Measurements from ENCODE around the gene SIX6.

The SIX6 gene

DNA sequence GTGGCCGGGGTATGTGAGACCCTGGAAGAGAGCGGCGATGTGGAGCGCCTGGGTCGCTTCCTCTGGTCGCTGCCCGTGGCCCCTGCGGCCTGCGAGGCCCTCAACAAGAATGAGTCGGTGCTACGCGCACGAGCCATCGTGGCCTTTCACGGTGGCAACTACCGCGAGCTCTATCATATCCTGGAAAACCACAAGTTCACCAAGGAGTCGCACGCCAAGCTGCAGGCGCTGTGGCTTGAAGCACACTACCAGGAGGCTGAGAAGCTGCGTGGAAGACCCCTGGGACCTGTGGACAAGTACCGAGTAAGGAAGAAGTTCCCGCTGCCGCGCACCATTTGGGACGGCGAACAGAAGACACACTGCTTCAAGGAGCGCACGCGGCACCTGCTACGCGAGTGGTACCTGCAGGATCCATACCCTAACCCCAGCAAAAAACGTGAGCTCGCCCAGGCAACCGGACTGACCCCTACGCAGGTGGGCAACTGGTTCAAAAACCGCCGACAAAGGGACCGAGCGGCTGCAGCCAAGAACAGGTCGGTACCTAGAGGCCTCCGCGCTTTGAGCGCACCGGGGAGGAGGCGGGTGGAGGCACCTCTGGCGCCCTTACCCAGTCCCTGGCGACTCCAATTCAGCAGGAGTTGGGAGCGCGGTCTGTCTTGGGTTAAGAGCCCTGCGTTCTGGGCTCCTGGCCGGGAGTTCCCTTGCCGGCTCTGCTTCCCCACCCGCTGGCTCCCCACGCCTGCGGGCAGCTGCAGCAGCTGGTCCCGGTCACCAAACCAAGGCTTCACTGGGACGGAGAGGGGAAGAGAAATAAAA is 700 bp downstream of the SIX6 start:
- no peaks in the 10 kb centered on the region for H3K4me1 ChIP-seq (ENCODE audit: insufficient read depth, poor library complexity, severe bottlenecking)
- H3K4me3 ChIP-seq (ENCODE audit: severe bottlenecking): no peak overlapping the region
- H3K27ac ChIP-seq (ENCODE audit: poor library complexity, severe bottlenecking): no peak overlapping the region
- no peak for DNase-seq (ENCODE audit: low spot score)
- TF ChIP-seq, protein P1, sequence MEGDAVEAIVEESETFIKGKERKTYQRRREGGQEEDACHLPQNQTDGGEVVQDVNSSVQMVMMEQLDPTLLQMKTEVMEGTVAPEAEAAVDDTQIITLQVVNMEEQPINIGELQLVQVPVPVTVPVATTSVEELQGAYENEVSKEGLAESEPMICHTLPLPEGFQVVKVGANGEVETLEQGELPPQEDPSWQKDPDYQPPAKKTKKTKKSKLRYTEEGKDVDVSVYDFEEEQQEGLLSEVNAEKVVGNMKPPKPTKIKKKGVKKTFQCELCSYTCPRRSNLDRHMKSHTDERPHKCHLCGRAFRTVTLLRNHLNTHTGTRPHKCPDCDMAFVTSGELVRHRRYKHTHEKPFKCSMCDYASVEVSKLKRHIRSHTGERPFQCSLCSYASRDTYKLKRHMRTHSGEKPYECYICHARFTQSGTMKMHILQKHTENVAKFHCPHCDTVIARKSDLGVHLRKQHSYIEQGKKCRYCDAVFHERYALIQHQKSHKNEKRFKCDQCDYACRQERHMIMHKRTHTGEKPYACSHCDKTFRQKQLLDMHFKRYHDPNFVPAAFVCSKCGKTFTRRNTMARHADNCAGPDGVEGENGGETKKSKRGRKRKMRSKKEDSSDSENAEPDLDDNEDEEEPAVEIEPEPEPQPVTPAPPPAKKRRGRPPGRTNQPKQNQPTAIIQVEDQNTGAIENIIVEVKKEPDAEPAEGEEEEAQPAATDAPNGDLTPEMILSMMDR (IDR thresholded peaks at IDR 0.05; ENCODE audit: poor library complexity, severe bottlenecking): no peak
- ATAC-seq (ENCODE audit: low read depth): no peak; the same call in 2 of the 3 replicates
- H3K36me3 ChIP-seq (ENCODE audit: low read depth): no peaks in the 10 kb centered on the region
- peaks cover 100% of the 10 kb centered on the region for H3K27me3 ChIP-seq (ENCODE audit: insufficient read depth, poor library complexity, severe bottlenecking)
- H3K9me3 ChIP-seq (ENCODE audit: severe bottlenecking): no peaks in the 10 kb centered on the region

DNA sequence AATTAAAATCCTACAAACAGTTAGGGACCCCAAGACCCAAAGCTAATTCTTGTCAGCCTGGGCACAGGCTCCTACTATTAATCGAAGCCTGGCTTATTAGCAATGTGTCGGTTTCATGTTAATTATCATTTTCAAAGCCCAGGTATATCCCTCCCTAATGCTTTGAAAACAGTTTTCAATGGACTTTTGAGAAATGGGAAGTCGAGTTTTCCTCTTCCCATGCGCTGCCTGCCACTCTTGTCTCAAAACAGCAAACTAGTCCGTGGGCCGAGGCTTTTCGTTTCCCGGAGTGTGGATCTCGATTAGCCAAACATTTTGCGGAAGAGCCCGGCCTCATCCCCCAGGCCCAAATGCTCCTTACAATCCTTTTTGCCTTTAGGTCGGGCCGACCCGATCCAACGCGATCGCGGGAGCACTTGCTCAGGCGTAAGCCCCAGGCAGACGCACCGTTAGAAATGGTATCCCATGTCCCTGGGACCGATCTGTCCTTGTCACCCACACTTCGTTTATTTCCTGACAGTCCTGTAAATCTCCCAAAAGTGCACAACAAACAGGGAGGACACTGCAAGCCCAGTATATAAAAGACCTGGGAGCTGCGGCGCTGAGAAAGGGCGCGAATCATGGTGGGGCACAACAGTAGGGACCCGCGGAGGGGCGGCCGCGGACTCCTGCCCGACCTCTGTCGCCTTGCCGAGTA is 1.5 kb downstream of the SIX6 start:
- Histone ChIP-seq H3K4me1 (ENCODE audit: insufficient read depth, poor library complexity, severe bottlenecking) (no peaks in the 10 kb centered on the region), H3K9me3 (ENCODE audit: severe bottlenecking) (no peaks in the 10 kb centered on the region), H3K27ac (ENCODE audit: poor library complexity, severe bottlenecking) (no peak overlapping the region), H3K4me3 (ENCODE audit: severe bottlenecking) (no peak overlapping the region), H3K27me3 (ENCODE audit: insufficient read depth, poor library complexity, severe bottlenecking) (peaks cover 100% of the 10 kb centered on the region), H3K36me3 (ENCODE audit: low read depth) (no peaks in the 10 kb centered on the region)
- TF ChIP-seq, protein P1 (IDR thresholded peaks at IDR 0.05; ENCODE audit: poor library complexity, severe bottlenecking): no peak
- DNase-seq (ENCODE audit: low spot score) (no peak), ATAC-seq (ENCODE audit: low read depth) (no peak)

DNA sequence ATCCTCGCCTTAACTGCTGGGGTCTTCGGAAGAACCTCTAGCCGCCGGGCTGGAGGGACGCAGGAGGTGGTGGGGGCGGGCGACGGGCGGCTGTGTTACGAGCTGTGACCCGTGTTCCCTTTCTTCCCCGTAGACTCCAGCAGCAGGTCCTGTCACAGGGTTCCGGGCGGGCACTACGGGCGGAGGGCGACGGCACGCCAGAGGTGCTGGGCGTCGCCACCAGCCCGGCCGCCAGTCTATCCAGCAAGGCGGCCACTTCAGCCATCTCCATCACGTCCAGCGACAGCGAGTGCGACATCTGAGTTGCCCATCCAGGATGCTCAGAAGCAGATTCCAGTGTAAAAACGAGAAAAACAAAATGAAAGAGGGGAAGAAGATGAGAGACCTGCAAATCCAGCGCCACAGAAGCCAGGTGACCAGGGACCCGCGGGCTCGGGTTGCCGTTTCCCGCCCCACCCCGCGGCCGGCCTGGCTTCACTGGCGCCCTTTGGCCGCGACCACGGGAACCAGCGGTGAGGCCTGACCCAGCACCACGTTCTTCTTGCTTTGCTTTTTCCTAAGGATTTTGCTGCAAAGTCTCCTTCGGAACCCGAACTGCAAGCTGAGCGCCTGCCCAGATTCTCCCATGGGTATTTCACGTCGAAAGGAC is 2.1 kb downstream of the SIX6 start:
- Histone ChIP-seq H3K4me3 (ENCODE audit: severe bottlenecking) (no peak overlapping the region), H3K4me1 (ENCODE audit: insufficient read depth, poor library complexity, severe bottlenecking) (no peaks in the 10 kb centered on the region), H3K36me3 (ENCODE audit: low read depth) (no peaks in the 10 kb centered on the region), H3K9me3 (ENCODE audit: severe bottlenecking) (no peaks in the 10 kb centered on the region), H3K27ac (ENCODE audit: poor library complexity, severe bottlenecking) (no peak overlapping the region), H3K27me3 (ENCODE audit: insufficient read depth, poor library complexity, severe bottlenecking) (peaks cover 99% of the 10 kb centered on the region)
- TF ChIP-seq, protein P1 (IDR thresholded peaks at IDR 0.05; ENCODE audit: poor library complexity, severe bottlenecking): no peak
- no peak for DNase-seq (ENCODE audit: low spot score)
- no peak for ATAC-seq (ENCODE audit: low read depth)

DNA sequence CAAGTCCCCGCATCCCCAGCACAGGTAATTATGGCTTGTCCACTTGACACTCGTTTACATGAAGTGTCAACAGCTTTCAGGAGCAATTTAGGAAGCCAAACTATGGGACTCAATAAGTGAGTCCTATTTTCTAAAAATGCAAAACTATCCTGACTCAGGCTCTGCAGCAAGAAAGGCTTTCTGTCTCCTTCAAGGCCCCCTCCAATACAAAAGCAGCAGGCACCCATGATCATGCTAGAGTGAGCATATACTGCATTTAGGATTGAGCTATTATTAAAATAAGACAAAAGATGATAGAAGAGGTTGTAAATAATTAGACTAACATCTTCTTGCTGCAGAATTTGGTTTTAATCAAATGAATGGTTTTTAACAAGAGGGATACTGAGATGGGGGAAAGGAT is 3.2 kb downstream of the SIX6 start:
- Histone ChIP-seq H3K4me1 (ENCODE audit: insufficient read depth, poor library complexity, severe bottlenecking) (no peaks in the 10 kb centered on the region), H3K4me3 (ENCODE audit: severe bottlenecking) (no peak overlapping the region), H3K9me3 (ENCODE audit: severe bottlenecking) (no peaks in the 10 kb centered on the region), H3K27me3 (ENCODE audit: insufficient read depth, poor library complexity, severe bottlenecking) (peaks cover 99% of the 10 kb centered on the region), H3K36me3 (ENCODE audit: low read depth) (no peaks in the 10 kb centered on the region), H3K27ac (ENCODE audit: poor library complexity, severe bottlenecking) (no peak overlapping the region)
- no peak for DNase-seq (ENCODE audit: low spot score)
- TF ChIP-seq, protein P1 (IDR thresholded peaks at IDR 0.05; ENCODE audit: poor library complexity, severe bottlenecking): no peak
- no peak for ATAC-seq (ENCODE audit: low read depth)

Measured in RWPE2 (cell line).